Activated B cell treated with CpG ODN at 0.5 μM for 24 hours (primary cell): ENCODE measurements around the gene STH. TPM values are rescaled to one million over a fixed set of nuclear protein-coding genes. Genes with fewer than 3 reads are reported as not detected.
A peak's percentile ranks its signal among the peaks of the same experiment; 100 is the strongest.

Source experiments
- ATAC-seq: fragments of 200-7000 bp; cut with Tn5 transposase; one replicate; pipeline ENCODE4 v1.10.0; 2021; ENCODE audit warnings: low read depth, mild to moderate bottlenecking, moderate library complexity
- CTCF ChIA-PET: fragments of 350-600 bp; sonication (Branson Sonifier 250); formaldehyde crosslinking; loops from one replicate; lab custom pipeline; 2021; ENCODE audit warnings: antibody characterized with exemption; lab: Charles Lee
- POLR2A ChIA-PET: fragments of 350-600 bp; sonication (Branson Sonifier 250); formaldehyde crosslinking; loops from one replicate; lab custom pipeline; 2021; ENCODE audit warnings: antibody characterized with exemption; lab: Charles Lee
- DNase-seq: peaks from one replicate; pipeline ENCODE4 v3.0.0; 2022
- H3K27ac Mint-ChIP-seq: one replicate; pipeline ENCODE4 v1.8.0; 2020; ENCODE audit warnings: mixed read lengths
- H3K27me3 Mint-ChIP-seq: one replicate; pipeline ENCODE4 v1.8.0; 2021; ENCODE audit warnings: mixed read lengths
- H3K36me3 Mint-ChIP-seq: one replicate; pipeline ENCODE4 v1.8.0; 2021; ENCODE audit warnings: low read depth, mixed read lengths
- H3K4me1 Mint-ChIP-seq: one replicate; pipeline ENCODE4 v1.8.0; 2021; ENCODE audit warnings: mixed read lengths
- H3K4me3 Mint-ChIP-seq: one replicate; pipeline ENCODE4 v1.8.0; 2020; ENCODE audit warnings: mild to moderate bottlenecking, mixed read lengths
- H3K9me3 Mint-ChIP-seq: one replicate; pipeline ENCODE4 v1.8.0; 2020; ENCODE audit warnings: mixed read lengths
- CTCF ChIP-seq: fragments of 200-600 bp; IDR thresholded peaks from one replicate; pipeline ENCODE4 v1.8.0; 2022; ENCODE audit warnings: antibody characterized with exemption, mild to moderate bottlenecking
- intact Hi-C: fragments of 100-400 bp; cut with micrococcal nuclease; formaldehyde crosslinking; loops from one replicate; pipeline ENCODE4 v1.15.1; 2024
- total RNA-seq: library from RNA; stranded (reverse); gene quantifications from 2 replicates; pipeline ENCODE4 v1.2.3, GENCODE V29; 2022

STH gene
- total RNA-seq, 1 donor from 2014 or later, result not detected

- CTCF ChIA-PET, result interaction anchor here (1.7 kb wide), 1 partner anchor 29 kb away, joined by 5 read pairs; no protein-coding TSS in a partner anchor
- Mint-ChIP-seq H3K36me3 (peaks cover 78% of the 10 kb centered on the region), H3K9me3 (peaks cover 2% of the 10 kb centered on the region), H3K27me3 (no peaks in the 10 kb centered on the region), H3K4me3 (no peak overlapping the region), H3K4me1 (peaks cover 37% of the 10 kb centered on the region), H3K27ac (no peak overlapping the region)
- POLR2A ChIA-PET, result interaction anchor here (0.9 kb wide), 1 partner anchor 11 kb away, joined by 3 read pairs; no protein-coding TSS in a partner anchor
- ATAC-seq (no peak), DNase-seq (no peak)
- intact Hi-C loops, result no loop called here
- no peak for TF ChIP-seq CTCF
Measured at GRCh38 chr17:46031920-46032319, 32.9 kb downstream of the STH start.

- H3K36me3 Mint-ChIP-seq, result peaks cover 88% of the 10 kb centered on the region
- no peak overlapping the region for H3K27ac Mint-ChIP-seq
Measured at GRCh38 chr17:46032909-46033308, 33.9 kb downstream of the STH start.

GRCh38 chr17:46033392-46033791 lies 34.3 kb downstream of the STH start:
- ATAC-seq (no peak), DNase-seq (no peak)
- Mint-ChIP-seq H3K9me3 (peaks cover 2% of the 10 kb centered on the region), H3K27ac (no peak overlapping the region), H3K4me1 (peaks cover 22% of the 10 kb centered on the region), H3K4me3 (no peak overlapping the region), H3K27me3 (no peaks in the 10 kb centered on the region), H3K36me3 (peaks cover 89% of the 10 kb centered on the region)
- intact Hi-C loops, result no loop called here
- TF ChIP-seq CTCF, result no peak
- POLR2A ChIA-PET, result no interaction called here
- CTCF ChIA-PET, result interaction anchor here (1.7 to 3.2 kb wide), 3 partner anchors 11 to 182 kb away, joined by 3 to 16 read pairs (median 5); no protein-coding TSS in a partner anchor

More at GRCh38 chr17:46032909-46033308, 33.9 kb downstream of the STH start:
- no peak for ATAC-seq
- no peak for TF ChIP-seq CTCF
- intact Hi-C loops, result no loop called here
- H3K27me3 Mint-ChIP-seq, result no peaks in the 10 kb centered on the region
- peaks cover 27% of the 10 kb centered on the region for H3K4me1 Mint-ChIP-seq
- H3K9me3 Mint-ChIP-seq, result peaks cover 2% of the 10 kb centered on the region
- H3K4me3 Mint-ChIP-seq, result no peak overlapping the region
- DNase-seq, result no peak
- POLR2A ChIA-PET, result no interaction called here
- CTCF ChIA-PET, result interaction anchor here (1.7 to 3.2 kb wide), 2 partner anchors 11 to 30 kb away, joined by 5 to 16 read pairs; no protein-coding TSS in a partner anchor

- DNase-seq, result no peak
- intact Hi-C loops, result no loop called here
- peak overlapping the region; percentile 31 for H3K27ac Mint-ChIP-seq
- peak; percentile 18 for ATAC-seq
- no peak overlapping the region for H3K4me3 Mint-ChIP-seq
- H3K4me1 Mint-ChIP-seq, result peaks cover 7% of the 10 kb centered on the region
- CTCF ChIA-PET, result interaction anchor here (1.3 to 3.2 kb wide), 4 partner anchors 9 to 180 kb away, joined by 3 to 16 read pairs (median 4); no protein-coding TSS in a partner anchor
- H3K36me3 Mint-ChIP-seq, result peaks cover 96% of the 10 kb centered on the region
- POLR2A ChIA-PET, result interaction anchor here (0.7 kb wide), 1 partner anchor 36 kb away, joined by 5 read pairs; no protein-coding TSS in a partner anchor
- no peaks in the 10 kb centered on the region for H3K9me3 Mint-ChIP-seq
- H3K27me3 Mint-ChIP-seq, result no peaks in the 10 kb centered on the region
- no peak for TF ChIP-seq CTCF
Measured at GRCh38 chr17:46035112-46035818, 36.2 kb downstream of the STH start.

- intact Hi-C loops, result no loop called here
- H3K4me1 Mint-ChIP-seq, result peaks cover 7% of the 10 kb centered on the region
- no peaks in the 10 kb centered on the region for H3K27me3 Mint-ChIP-seq
- POLR2A ChIA-PET, result interaction anchor here (0.6 kb wide), 1 partner anchor 455 kb away, joined by 3 read pairs; no protein-coding TSS in a partner anchor
- TF ChIP-seq CTCF, result no peak
- no peaks in the 10 kb centered on the region for H3K9me3 Mint-ChIP-seq
- CTCF ChIA-PET, result interaction anchor here (2.2 kb wide), 1 partner anchor 176 kb away, joined by 6 read pairs; no protein-coding TSS in a partner anchor
- ATAC-seq (no peak), DNase-seq (no peak)
- H3K27ac Mint-ChIP-seq, result no peak overlapping the region
- H3K4me3 Mint-ChIP-seq, result no peak overlapping the region
- peaks cover 93% of the 10 kb centered on the region for H3K36me3 Mint-ChIP-seq
Measured at GRCh38 chr17:46036491-46036890, 37.4 kb downstream of the STH start.
